ENCODE data around the gene GPBP1L1. TPM values are rescaled to one million over a fixed set of nuclear protein-coding genes. Genes with fewer than 3 reads are reported as not detected.

The GPBP1L1 gene
- total RNA-seq, 1 experiment from 2014 or later, result 124 TPM

GRCh38 chr1:45673956-45674355 lies 12.4 kb downstream of the GPBP1L1 start:
- Histone ChIP-seq H3K9me3 (ENCODE audit: insufficient read depth, low read depth) (no peaks in the 10 kb centered on the region), H3K9me2 (ENCODE audit: insufficient read depth) (no peaks in the 10 kb centered on the region), H2AFZ (no peak overlapping the region), H3K27me3 (ENCODE audit: insufficient read depth, low read depth) (no peaks in the 10 kb centered on the region), H3F3A (ENCODE audit: insufficient read depth, low read depth) (0 out of 2 replicates have a peak, but pooled peaks cover 7% of the 10 kb centered on the region), H3K4me1 (replicated peaks; ENCODE audit: insufficient read depth) (no peaks in the 10 kb centered on the region), H3K79me2 (ENCODE audit: low read depth) (peaks cover 96% of the 10 kb centered on the region), H3K4me2 (no peak overlapping the region), H4K20me1 (ENCODE audit: insufficient read depth) (peaks cover 89% of the 10 kb centered on the region), H3K27ac (no peak overlapping the region), H3K36me3 (ENCODE audit: low read depth) (0 out of 2 replicates have a peak, but pooled peaks cover 5% of the 10 kb centered on the region), H3K4me3 (no peak overlapping the region)
- no TSS peak for BruUV-seq (replicated peaks)
- intact Hi-C loops (cut with micrococcal nuclease; ENCODE audit: unreplicated experiment), result no loop called here
- no peak for DNase-seq
- ChIA-PET POLR2A (ENCODE audit: unreplicated experiment) (no interaction called here), CTCF (no interaction called here)
- TF ChIP-seq EZH2 (IDR thresholded peaks at IDR 0.05; ENCODE audit: low read depth) (no peak), CTCF (conservative IDR thresholded peaks at IDR 0.05) (no peak)

- no peaks in the 10 kb centered on the region for H3K9me3 ChIP-seq (ENCODE audit: insufficient read depth, low read depth)
- H3K27me3 ChIP-seq (ENCODE audit: insufficient read depth, low read depth), result no peaks in the 10 kb centered on the region
- DNase-seq, result no peak
- TF ChIP-seq CTCF (conservative IDR thresholded peaks at IDR 0.05) (no peak), EZH2 (IDR thresholded peaks at IDR 0.05; ENCODE audit: low read depth) (no peak)
- H2AFZ ChIP-seq, result no peak overlapping the region
- 0 out of 2 replicates have a peak, but pooled peaks cover 14% of the 10 kb centered on the region for H3K36me3 ChIP-seq (ENCODE audit: low read depth)
- H4K20me1 ChIP-seq (ENCODE audit: insufficient read depth), result peaks cover 91% of the 10 kb centered on the region
- H3K27ac ChIP-seq, result no peak overlapping the region
- no peak overlapping the region for H3K4me3 ChIP-seq
- H3K9me2 ChIP-seq (ENCODE audit: insufficient read depth), result no peaks in the 10 kb centered on the region
- no TSS peak for BruUV-seq (replicated peaks)
- CTCF ChIA-PET, result interaction anchor here (0.5 to 0.7 kb wide), 2 partner anchors 610 to 659 kb away, joined by 5 to 7 read pairs; no protein-coding TSS in a partner anchor
- POLR2A ChIA-PET (ENCODE audit: unreplicated experiment), result no interaction called here
- intact Hi-C loops (cut with micrococcal nuclease; ENCODE audit: unreplicated experiment), result no loop called here
- peaks cover 11% of the 10 kb centered on the region; the same call in 1 of the 2 replicates for H3F3A ChIP-seq (ENCODE audit: insufficient read depth, low read depth)
- no peak overlapping the region for H3K4me2 ChIP-seq
- H3K79me2 ChIP-seq (ENCODE audit: low read depth), result peaks cover 97% of the 10 kb centered on the region
- H3K4me1 ChIP-seq (replicated peaks; ENCODE audit: insufficient read depth), result no peaks in the 10 kb centered on the region
These were observed 16.3 kb downstream of the GPBP1L1 start for GRCh38 chr1:45669859-45670655.

GRCh38 chr1:45669379-45669778 lies 17.0 kb downstream of the GPBP1L1 start:
- TF ChIP-seq EZH2 (IDR thresholded peaks at IDR 0.05; ENCODE audit: low read depth) (no peak), CTCF (conservative IDR thresholded peaks at IDR 0.05) (no peak)
- CTCF ChIA-PET, result interaction anchor here (0.5 kb wide), 1 partner anchor 659 kb away, joined by 7 read pairs; no protein-coding TSS in a partner anchor

More at GRCh38 chr1:45669379-45669778, 17.0 kb downstream of the GPBP1L1 start:
- H4K20me1 ChIP-seq (ENCODE audit: insufficient read depth), result peaks cover 90% of the 10 kb centered on the region
- H3K4me1 ChIP-seq (replicated peaks; ENCODE audit: insufficient read depth), result no peaks in the 10 kb centered on the region
- H3K4me3 ChIP-seq, result no peak overlapping the region
- H3K9me2 ChIP-seq (ENCODE audit: insufficient read depth), result no peaks in the 10 kb centered on the region
- H3F3A ChIP-seq (ENCODE audit: insufficient read depth, low read depth), result peaks cover 14% of the 10 kb centered on the region; the same call in 1 of the 2 replicates
- intact Hi-C loops (cut with micrococcal nuclease; ENCODE audit: unreplicated experiment), result no loop called here
- H3K9me3 ChIP-seq (ENCODE audit: insufficient read depth, low read depth), result no peaks in the 10 kb centered on the region
- H3K27me3 ChIP-seq (ENCODE audit: insufficient read depth, low read depth), result no peaks in the 10 kb centered on the region
- no peak overlapping the region for H3K4me2 ChIP-seq
- no TSS peak for BruUV-seq (replicated peaks)
- no peak overlapping the region for H3K27ac ChIP-seq
- H3K36me3 ChIP-seq (ENCODE audit: low read depth), result 0 out of 2 replicates have a peak, but pooled peaks cover 11% of the 10 kb centered on the region
- no peak for DNase-seq
- H3K79me2 ChIP-seq (ENCODE audit: low read depth), result peaks cover 96% of the 10 kb centered on the region
- POLR2A ChIA-PET (ENCODE audit: unreplicated experiment), result no interaction called here
- H2AFZ ChIP-seq, result no peak overlapping the region
